KMS-11 (cell line): ENCODE data around the gene BCL2L1.

Experiments used
- H2AFZ ChIP-seq: fragments of 200-600 bp; sonication (generic); 2 replicates; pipeline ENCODE4 v1.6.1; 2016; ENCODE audit warnings: antibody characterized with exemption, mixed run types, low read depth
- H3K27ac ChIP-seq: fragments of 200-600 bp; sonication (generic); 2 replicates; pipeline ENCODE4 v1.6.1; 2016; ENCODE audit warnings: mild to moderate bottlenecking, mixed run types
- H3K27me3 ChIP-seq: fragments of 200-600 bp; sonication (generic); 2 replicates; pipeline ENCODE4 v1.6.1; 2017; ENCODE audit warnings: mild to moderate bottlenecking, low read depth, mixed run types, moderate library complexity; ENCODE audit not compliant: insufficient read depth
- H3K36me3 ChIP-seq: fragments of 200-600 bp; sonication (generic); 2 replicates; pipeline ENCODE4 v1.6.1; 2017; ENCODE audit warnings: mild to moderate bottlenecking, mixed run types; ENCODE audit not compliant: insufficient read depth
- H3K4me1 ChIP-seq: fragments of 200-600 bp; sonication (generic); 2 replicates; pipeline ENCODE4 v1.6.1; 2016; ENCODE audit warnings: mild to moderate bottlenecking, low read depth, mixed run types; ENCODE audit not compliant: poor library complexity, severe bottlenecking
- H3K4me2 ChIP-seq: fragments of 200-600 bp; sonication (generic); 2 replicates; pipeline ENCODE4 v1.7.0; 2016; ENCODE audit warnings: mild to moderate bottlenecking, mixed run types
- H3K4me3 ChIP-seq: fragments of 200-600 bp; sonication (generic); IDR thresholded peaks from 2 replicates; pipeline ENCODE4 v1.6.1; 2017; ENCODE audit warnings: low read depth, low read length, mixed read lengths; ENCODE audit not compliant: insufficient read depth
- H3K79me2 ChIP-seq: fragments of 200-600 bp; sonication (generic); 2 replicates; pipeline ENCODE4 v1.6.1; 2016; ENCODE audit warnings: low read depth, mixed run types; ENCODE audit not compliant: insufficient read depth
- H3K9ac ChIP-seq: fragments of 200-600 bp; sonication (generic); 2 replicates; pipeline ENCODE4 v1.6.1; 2016; ENCODE audit warnings: mild to moderate bottlenecking, mixed run types
- H4K20me1 ChIP-seq: fragments of 200-600 bp; sonication (generic); 2 replicates; pipeline ENCODE4 v1.6.1; 2016; ENCODE audit warnings: mild to moderate bottlenecking, mixed run types; ENCODE audit not compliant: insufficient read depth
- CTCF ChIP-seq: fragments of 200-600 bp; sonication (generic); conservative IDR thresholded peaks from 2 replicates; pipeline ENCODE4 v1.6.1; 2017; ENCODE audit warnings: low read depth, mild to moderate bottlenecking, antibody characterized with exemption, low read length, moderate library complexity, mixed read lengths

Gene BCL2L1

GRCh38 chr20:31663524-31663837 is 59.2 kb downstream of the BCL2L1 start:
- no peak overlapping the region for H3K4me2 ChIP-seq
- no peaks in the 10 kb centered on the region for H3K36me3 ChIP-seq
- no peak overlapping the region for H3K4me3 ChIP-seq
- no peak for TF ChIP-seq CTCF
- H3K27me3 ChIP-seq, result no peaks in the 10 kb centered on the region
- H3K79me2 ChIP-seq, result no peaks in the 10 kb centered on the region
- peaks cover 27% of the 10 kb centered on the region for H3K4me1 ChIP-seq
- no peak overlapping the region for H3K9ac ChIP-seq
- no peak overlapping the region for H3K27ac ChIP-seq
- H2AFZ ChIP-seq, result no peak overlapping the region
- H4K20me1 ChIP-seq, result no peaks in the 10 kb centered on the region

- no peaks in the 10 kb centered on the region for H4K20me1 ChIP-seq
- no peak for TF ChIP-seq CTCF
- H3K9ac ChIP-seq, result peak overlapping the region; percentile 5; the same call in 1 of the 2 replicates
- H3K4me2 ChIP-seq, result peak overlapping the region; percentile 84; the same call in 1 of the 2 replicates
- peak overlapping the region; percentile 70; the same call in 1 of the 2 replicates for H2AFZ ChIP-seq
- H3K27ac ChIP-seq, result no peak overlapping the region
- no peaks in the 10 kb centered on the region for H3K36me3 ChIP-seq
- H3K4me1 ChIP-seq, result peaks cover 27% of the 10 kb centered on the region
- no peak overlapping the region for H3K4me3 ChIP-seq
- H3K27me3 ChIP-seq, result no peaks in the 10 kb centered on the region
- no peaks in the 10 kb centered on the region for H3K79me2 ChIP-seq
These were observed 60.3 kb downstream of the BCL2L1 start for GRCh38 chr20:31662372-31662854.

GRCh38 chr20:31661625-31662371 is 60.9 kb downstream of the BCL2L1 start:
- Histone ChIP-seq H3K4me3 (no peak overlapping the region), H2AFZ (peak overlapping the region; percentile 70), H3K79me2 (no peaks in the 10 kb centered on the region), H3K9ac (peak overlapping the region; percentile 5; the same call in 1 of the 2 replicates), H4K20me1 (no peaks in the 10 kb centered on the region), H3K27ac (no peak overlapping the region), H3K4me2 (peak overlapping the region; percentile 84), H3K4me1 (peaks cover 27% of the 10 kb centered on the region), H3K36me3 (no peaks in the 10 kb centered on the region), H3K27me3 (no peaks in the 10 kb centered on the region)
- peak; percentile 75 for TF ChIP-seq CTCF

- no peaks in the 10 kb centered on the region for H3K79me2 ChIP-seq
- no peaks in the 10 kb centered on the region for H4K20me1 ChIP-seq
- no peak for TF ChIP-seq CTCF
- no peak overlapping the region for H3K4me3 ChIP-seq
- no peak overlapping the region for H2AFZ ChIP-seq
- no peaks in the 10 kb centered on the region for H3K36me3 ChIP-seq
- H3K27ac ChIP-seq, result no peak overlapping the region
- no peak overlapping the region for H3K4me2 ChIP-seq
- no peaks in the 10 kb centered on the region for H3K27me3 ChIP-seq
- no peaks in the 10 kb centered on the region for H3K4me1 ChIP-seq
- H3K9ac ChIP-seq, result no peak overlapping the region
These were observed 68.1 kb downstream of the BCL2L1 start for GRCh38 chr20:31654534-31654933.
